Measurements from ENCODE around the gene REN. TPM values are rescaled to one million over a fixed set of nuclear protein-coding genes. Genes with fewer than 3 reads are reported as not detected.

The REN gene
- total and polyA plus RNA-seq, 2 donors (not counting 3 experiments of a cell fraction or from before 2014, with no cell fraction given): 0.11 TPM; not detected in 1

DNA sequence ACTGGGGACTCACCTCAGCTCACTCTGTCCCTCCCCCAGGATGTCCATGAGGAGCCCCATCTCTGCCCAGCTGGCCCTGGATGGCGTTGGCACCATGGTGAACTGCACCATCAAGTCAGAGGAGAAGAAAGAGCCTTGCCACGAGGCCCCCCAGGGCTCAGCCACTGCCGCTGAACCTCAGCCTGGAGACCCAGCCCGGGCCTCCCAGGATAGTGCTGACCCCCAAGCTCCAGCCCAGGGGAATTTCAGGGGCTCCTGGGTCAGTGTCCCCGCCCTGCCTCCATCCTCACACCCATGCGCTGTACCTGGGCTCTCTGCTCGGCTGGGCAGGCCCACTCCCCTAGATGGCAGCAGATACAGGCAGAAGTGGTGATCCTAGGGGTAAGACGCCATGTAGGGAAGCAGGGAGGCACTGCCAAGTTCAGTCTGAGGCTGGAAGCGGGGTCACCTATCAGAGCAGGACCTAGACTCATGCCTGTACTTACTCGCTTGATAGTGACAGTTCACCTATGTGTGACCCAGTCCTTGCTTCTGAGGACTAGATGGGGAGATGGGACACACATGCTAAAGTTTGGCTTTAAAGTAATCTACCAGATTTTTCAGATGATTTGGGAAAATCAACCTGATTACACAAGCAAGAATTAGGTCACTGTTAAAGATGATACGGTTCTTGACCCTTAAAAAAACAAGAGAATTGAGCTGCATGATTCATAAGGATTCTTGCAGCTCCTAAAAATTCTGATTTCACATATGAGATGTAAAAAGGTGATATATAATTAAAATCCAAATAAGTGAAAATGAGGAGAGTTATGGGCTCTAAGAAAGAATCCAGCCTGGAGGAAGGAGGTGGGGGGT, 53.0 kb downstream of the REN start:
- dilution Hi-C loops (cut with MboI; ENCODE audit: extremely low pct_ligation_motif_present, low sequenced_read_pairs) (no loop called here), intact Hi-C loops (cut with micrococcal nuclease) (no loop called here)
- CTCF ChIA-PET: interaction anchor here (1.2 to 6.7 kb wide), 4 partner anchors 11 to 241 kb away, joined by 3 to 45 read pairs (median 14); no protein-coding TSS in a partner anchor
- no peak overlapping the region for H2AFZ ChIP-seq (ENCODE audit: low read depth, low read length)
- H3K27ac ChIP-seq (ENCODE audit: insufficient read depth, low read depth, low read length): no peak overlapping the region
- DNase-seq (ENCODE audit: low read depth, low spot score) (no peak), FAIRE-seq (no peak)
- peaks cover 11% of the 10 kb centered on the region for H3K79me2 ChIP-seq (ENCODE audit: control insufficient read depth, insufficient read depth, low read length)
- no TSS peak for BruUV-seq (replicated peaks)
- H3K4me1 ChIP-seq (ENCODE audit: control insufficient read depth, extremely low read depth, insufficient read depth, low read length): peaks cover 22% of the 10 kb centered on the region
- POLR2A ChIA-PET: no interaction called here
- H3K4me3 ChIP-seq (replicated peaks in 1 of 3; ENCODE audit: insufficient read depth in 1 of 3, low read depth in 1 of 3, low read length in 3 of 3): no peak overlapping the region
- no peaks in the 10 kb centered on the region for H3K27me3 ChIP-seq (ENCODE audit: control insufficient read depth in 2 of 2, insufficient read depth in 2 of 2, low read length in 2 of 2)
- H4K20me1 ChIP-seq (replicated peaks; ENCODE audit: control insufficient read depth, extremely low read depth, insufficient read depth, low read length): no peaks in the 10 kb centered on the region
- no peak overlapping the region for H3K9ac ChIP-seq (replicated peaks; ENCODE audit: extremely low read depth, insufficient read depth, low read length)
- H3K9me1 ChIP-seq (replicated peaks; ENCODE audit: control insufficient read depth, extremely low read depth, insufficient read depth, low read length): no peaks in the 10 kb centered on the region
- TF ChIP-seq, protein P1, sequence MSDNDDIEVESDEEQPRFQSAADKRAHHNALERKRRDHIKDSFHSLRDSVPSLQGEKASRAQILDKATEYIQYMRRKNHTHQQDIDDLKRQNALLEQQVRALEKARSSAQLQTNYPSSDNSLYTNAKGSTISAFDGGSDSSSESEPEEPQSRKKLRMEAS (IDR thresholded peaks at IDR 0.05; ENCODE audit: insufficient read depth, insufficient read length): no peak
- TF ChIP-seq FOS (IDR thresholded peaks at IDR 0.05; ENCODE audit: borderline replicate concordance, insufficient read depth, low read length) (no peak), CTCF (IDR thresholded peaks at IDR 0.05; ENCODE audit: extremely low read depth in 1 of 2, insufficient read depth in 1 of 2, low read depth in 1 of 2, low read length in 2 of 2) (no peak)
- no peak overlapping the region for H3K4me2 ChIP-seq (ENCODE audit: insufficient read depth, low read length)
- H3K9me3 ChIP-seq (replicated peaks; ENCODE audit: control insufficient read depth, insufficient read depth, low read length): no peaks in the 10 kb centered on the region
- peaks cover 0 to 14% of the 10 kb centered on the region in 2 experiments for H3K36me3 ChIP-seq (ENCODE audit: control insufficient read depth in 2 of 2, extremely low read depth in 1 of 2, insufficient read depth in 2 of 2, low read length in 2 of 2)

Measured in endothelial cell of umbilical vein (primary cell).